GM19438 (cell line): ENCODE data around the gene LYPD6B.

ENCODE experiments used
- ATAC-seq: cut with Tn5 transposase; IDR thresholded peaks from one replicate; pipeline ENCODE4 v1.9.1; 2021; ENCODE audit warnings: low read depth; ENCODE audit not compliant: unreplicated experiment

LYPD6B gene

DNA sequence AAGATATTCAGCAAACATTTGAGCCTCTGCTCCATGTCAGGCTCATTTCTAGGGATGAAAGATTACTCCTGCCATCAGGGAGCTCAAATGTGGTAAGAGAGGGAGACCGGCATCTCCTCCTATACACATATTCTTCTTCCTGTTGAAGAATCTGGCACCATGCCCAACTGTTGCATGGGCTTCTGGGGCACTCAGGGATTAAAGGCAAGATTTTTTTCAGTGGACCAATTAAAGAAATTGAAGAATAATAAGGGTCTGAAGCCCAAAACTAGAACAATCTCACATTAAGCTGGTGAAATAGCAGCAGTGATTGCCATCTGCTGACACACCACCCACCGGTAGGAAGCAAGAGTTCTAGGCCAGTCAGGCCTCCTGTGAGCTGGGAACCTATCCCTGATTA lies 146.5 kb downstream of the LYPD6B start:
- ATAC-seq = no peak

DNA sequence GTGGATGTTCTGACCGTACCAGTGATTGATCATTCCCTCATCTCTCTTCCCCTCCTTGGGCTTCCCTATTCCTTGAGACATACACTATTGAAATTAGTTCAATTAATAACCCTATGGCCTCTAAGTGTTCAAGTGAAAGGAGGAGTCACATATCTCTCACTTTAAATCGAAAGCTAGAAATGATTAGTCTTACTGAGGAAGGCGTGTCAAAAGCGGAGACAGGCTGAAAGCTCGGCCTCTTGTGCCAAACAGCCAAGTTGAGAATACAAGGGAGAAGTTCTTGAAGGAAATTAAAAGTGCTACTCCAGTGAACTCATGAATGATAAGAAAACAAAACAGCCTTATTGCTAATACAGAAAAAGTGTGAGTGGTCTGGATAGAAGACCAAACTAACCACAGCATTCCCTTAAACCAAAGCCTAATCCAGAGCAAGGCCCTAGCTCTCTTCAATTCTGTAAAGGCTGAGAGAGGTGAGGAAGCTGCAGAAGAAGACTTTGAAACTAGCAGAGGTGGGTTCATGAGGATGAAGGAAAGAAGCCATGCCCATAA lies 147.5 kb downstream of the LYPD6B start:
- no peak for ATAC-seq

DNA sequence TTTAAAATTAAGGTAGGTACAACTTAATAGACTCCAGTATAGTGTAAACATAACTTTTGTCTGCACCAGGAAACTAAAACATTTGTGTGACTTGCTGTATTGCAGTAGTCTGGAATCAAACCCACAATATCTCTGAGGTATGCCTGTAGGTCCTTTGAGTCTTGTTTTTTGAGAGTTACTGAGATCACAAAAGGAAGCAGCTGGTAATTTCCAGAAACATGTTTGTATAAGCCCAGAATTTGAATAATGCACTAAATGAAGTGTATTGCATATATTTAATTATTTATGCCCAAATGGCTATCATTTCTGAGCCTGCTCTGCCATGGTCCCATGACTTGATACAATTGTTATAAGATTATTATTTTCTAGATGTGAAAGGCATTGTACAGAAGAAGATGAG lies 148.6 kb downstream of the LYPD6B start:
- no peak for ATAC-seq

DNA sequence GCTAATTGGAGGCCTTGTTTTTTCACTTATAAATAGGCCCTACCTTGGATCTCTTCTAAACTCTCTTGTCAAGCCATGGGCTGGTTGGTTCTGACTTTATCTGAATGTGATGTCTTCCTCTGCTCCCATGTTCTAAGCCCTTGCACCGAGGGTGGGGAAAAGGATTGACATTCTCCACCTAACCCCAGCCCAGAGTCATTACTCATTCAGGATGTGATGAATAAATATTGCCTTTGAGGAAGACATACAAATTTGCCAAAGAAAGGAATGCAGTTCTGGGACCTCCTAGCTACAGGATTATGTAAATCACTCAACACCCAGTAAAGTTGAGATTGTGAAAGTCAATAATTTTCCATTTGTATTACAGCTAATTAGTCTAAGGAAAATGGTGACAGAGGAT lies 149.8 kb downstream of the LYPD6B start:
- ATAC-seq = no peak

DNA sequence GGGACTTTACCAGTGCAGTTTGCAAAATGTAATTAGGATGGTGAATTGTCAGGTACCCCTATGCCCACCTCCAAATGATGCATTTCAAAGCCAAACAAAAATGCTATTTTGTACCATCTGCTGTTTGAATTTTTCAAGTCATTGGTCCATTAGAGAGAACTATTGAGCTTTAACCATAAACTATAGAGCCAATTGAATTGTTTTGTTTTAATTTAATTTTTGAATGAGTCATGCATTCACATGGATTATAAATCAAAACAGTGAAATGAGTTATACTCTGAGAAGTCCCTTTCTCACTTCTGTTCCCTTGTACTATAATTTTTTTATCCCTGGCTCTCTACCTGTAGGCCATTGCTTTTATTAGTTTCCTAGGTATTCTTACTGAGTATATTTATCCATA lies 151.3 kb downstream of the LYPD6B start:
- ATAC-seq = no peak

DNA sequence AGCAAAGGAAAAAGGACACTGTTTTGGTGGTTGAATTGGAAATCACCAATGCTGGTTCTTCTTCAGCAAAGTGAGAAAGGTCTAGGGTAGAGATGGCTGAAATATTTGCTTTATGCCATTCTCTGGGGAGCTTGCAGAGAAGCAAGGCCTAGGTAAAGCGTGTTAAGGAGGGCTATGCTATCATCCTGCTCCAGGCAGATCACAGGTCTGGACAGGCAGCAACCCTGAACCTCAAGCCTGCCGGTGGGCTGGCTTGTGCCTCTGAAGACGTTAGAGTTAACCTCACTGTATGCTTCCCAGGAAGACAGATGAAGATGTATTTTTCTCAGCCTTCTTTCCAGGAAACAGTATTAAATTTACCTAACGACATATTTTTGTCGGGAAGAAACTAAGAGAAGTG lies 153.4 kb downstream of the LYPD6B start:
- ATAC-seq = no peak

DNA sequence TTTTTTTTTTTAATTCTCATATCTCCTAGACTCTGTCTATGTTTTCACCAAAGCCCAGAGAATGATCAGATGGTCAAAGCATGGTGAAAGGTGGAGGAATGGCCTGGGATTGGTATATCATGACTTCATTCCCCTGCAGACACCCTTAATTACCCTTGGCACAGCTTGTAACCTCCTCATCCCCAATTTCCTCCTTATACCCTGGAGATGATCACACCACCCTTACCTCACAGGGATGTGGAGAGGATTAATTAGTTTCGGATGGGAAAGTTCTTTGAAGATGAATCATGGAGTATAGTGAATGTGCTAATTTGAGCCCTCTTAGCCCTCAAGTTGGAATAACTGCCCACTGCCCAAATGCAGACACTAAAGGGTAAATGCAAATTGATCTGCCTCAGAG lies 153.9 kb downstream of the LYPD6B start:
- ATAC-seq = no peak

DNA sequence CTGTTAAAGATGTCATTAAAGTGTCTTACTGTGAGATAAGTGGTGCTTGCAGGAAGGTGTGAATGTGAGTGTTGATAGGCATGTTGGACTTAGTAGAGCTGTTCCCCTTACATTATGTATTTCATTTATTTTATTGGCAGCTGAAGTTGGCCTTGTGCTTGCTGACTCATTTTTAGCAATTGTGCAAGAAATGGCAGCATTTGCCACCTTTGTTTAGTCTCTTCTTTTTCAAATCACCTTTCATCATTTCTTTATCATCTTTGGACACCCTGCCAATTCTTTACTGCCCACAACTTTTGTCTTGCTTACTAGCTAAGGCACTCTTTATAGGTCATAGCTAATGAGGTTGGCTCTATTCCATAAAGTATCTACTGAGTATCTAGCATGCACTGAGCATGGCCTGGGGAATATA lies 161.6 kb downstream of the LYPD6B start:
- ATAC-seq = no peak

DNA sequence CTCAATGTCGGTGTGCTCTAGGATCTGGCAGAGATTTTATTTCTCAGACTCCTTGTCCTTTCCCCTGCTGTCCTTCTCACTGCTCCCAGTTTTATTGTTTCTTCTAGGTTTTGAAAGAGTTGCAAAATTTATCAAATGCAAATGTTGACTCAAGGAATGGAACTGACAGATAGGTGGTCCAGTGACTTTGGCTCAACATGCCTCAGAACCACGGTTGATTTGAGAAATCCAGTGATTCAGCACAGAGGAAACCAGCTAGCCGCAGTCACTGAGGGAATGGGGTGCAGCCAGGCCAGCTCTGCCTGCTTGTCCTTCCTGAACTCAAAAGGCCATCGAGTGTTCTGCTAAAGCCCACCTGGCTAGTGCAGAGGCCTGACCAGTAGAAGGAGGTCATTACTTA lies 166.2 kb downstream of the LYPD6B start:
- no peak for ATAC-seq

DNA sequence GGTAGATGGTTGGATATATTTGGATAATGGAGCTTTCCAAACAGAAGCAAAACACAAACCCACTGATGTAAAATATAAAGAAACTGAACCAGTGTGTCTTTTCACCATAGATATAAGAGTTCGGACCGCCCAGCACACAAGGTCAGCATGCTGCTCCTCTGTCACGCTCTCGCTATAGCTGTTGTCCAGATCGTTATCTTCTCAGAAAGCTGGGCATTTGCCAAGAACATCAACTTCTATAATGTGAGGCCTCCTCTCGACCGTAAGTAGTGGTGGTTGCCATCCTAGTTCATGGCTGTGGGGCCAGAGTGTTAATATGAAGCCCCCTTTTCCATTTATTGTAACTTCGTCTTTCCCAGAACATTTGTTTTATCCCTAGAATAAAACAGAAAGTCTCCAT lies 166.6 kb downstream of the LYPD6B start:
- ATAC-seq = no peak

DNA sequence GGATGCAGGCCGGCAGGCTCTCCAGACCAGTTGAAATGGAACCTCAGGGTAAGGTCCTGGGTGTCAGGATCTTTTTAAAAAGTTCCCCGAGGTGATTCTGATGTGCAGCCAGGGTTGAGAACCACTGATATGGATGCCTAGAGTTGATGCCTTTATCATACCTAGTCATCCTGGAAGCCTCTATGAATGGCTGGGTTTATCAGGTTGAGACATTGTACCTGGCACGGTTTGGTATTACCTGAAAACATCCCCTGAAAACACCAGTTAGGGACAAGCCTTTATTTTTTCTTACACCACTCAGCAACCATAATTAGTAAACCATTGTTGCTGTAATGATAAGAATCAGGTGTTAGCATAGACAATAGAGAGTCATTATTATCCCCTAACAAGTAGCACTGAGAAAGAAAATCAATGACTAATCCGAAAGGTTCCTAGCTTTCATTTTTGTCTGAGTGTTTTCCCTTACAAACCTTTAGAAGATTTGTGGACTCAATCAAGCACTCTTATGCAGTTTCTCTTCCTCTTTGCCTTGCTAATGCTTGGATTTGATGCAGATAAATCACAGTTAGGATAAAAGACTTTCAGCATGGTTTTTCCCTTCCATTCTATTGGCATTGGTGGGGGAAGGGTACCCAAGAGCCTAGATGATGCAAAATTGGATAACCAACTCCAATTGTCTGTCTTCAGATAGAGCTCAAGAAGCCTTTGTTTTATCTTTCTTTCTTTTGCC lies 175.4 kb downstream of the LYPD6B start:
- no peak for ATAC-seq

DNA sequence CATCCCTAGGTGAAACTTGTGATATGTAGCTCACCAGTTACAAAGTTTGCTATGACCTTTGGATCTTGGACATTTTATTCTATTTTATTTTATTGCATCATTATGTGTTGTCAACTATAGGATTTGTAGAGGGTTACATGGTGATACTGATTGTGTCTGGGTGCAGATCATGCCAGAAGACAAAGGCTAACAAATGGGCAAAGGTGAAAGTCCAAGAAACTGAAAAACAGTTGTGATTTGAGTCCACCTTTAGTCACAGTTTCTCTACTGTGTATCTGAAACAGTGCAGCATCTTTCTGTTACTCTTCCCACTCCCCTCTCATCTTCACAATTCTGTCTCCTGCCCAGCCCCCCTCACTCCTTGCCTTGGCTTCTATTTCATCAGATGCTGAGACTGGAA lies 180.0 kb downstream of the LYPD6B start:
- no peak for ATAC-seq

DNA sequence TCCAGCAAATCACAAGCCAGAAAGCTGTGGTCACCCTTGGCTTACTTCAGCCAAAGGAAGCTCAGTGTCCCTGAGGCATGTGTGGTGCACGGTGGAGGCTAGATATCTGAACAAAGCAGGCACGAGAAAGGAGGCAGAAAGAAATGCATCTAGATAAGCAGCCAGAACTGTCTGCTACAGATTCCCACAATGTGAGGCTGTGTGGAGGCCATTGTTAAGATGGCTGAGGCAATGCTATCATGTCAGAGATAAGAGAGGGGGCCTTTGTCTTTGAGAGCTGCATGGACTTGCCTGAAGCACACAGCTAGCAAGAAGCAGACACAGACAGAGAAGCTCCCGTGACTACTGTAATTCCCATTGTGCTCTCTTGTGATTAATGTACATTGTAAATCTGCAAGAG lies 181.4 kb downstream of the LYPD6B start:
- ATAC-seq = no peak

DNA sequence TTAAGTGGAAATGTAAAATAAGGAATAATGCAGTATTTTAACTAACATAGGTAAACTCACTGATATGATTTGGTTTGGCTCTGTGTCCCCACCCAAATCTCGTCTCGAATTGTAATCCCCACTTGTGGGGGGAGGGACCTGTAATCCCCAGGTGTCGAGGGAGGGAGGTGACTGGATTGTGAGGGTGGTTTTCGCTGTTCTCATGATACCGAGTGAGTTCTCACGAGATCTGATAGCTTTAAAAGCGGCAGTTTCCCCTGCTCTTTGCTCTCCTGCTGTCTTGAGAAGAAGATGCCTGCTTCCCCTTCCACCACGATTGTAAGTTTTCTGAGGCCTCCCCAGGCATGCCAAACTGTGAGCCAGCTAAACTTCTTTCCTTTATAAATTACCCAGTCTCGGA lies 182.5 kb downstream of the LYPD6B start:
- ATAC-seq = no peak

DNA sequence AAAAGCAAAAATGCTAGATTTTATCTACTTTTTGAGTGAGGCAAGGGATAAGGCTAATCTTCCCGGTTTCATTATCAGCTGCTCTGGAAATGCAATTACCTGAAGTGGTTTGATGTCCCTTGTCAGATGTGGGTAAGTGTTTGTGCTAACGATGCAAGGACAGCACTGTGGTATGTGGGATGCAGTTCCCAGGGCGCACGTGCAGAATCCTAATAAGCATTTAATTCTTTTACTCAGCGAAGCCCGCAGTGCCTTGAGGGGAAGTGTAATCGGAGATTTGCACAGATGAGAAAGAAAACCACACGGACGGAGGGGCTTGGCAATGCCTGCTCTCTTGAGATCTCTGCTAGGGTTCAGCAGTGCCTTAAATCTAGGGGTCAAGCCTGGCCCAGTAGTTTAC lies 183.4 kb downstream of the LYPD6B start:
- ATAC-seq = no peak

DNA sequence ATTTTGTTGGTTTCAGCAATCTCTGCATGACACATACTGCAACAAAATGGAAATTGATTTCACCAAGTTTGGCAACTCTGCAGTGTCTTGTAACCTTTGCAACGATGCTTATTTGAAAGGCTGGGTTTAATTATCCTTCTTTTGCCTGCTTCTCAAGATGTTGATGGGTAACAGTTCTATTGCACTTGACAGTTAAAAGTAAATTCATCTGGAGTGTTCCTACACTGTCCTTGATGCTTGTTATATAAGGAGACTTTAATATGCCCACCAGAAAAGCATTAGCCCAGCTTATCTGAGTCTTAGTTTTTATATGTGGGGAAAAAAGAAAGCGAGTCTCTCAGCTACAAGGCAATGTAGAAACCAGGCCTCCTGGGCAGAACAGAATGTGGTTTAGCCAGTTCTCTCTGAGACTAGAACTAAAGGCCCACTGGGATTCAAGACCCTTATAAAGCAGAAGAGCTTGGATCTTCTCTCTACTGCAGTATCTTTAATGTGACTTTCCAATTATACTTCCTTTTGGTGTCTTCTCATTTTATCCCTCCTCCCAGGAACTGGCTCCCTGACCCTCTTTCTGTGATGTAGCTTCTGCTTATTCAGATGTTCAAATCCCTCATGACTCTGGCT lies 185.1 kb downstream of the LYPD6B start:
- ATAC-seq = no peak

DNA sequence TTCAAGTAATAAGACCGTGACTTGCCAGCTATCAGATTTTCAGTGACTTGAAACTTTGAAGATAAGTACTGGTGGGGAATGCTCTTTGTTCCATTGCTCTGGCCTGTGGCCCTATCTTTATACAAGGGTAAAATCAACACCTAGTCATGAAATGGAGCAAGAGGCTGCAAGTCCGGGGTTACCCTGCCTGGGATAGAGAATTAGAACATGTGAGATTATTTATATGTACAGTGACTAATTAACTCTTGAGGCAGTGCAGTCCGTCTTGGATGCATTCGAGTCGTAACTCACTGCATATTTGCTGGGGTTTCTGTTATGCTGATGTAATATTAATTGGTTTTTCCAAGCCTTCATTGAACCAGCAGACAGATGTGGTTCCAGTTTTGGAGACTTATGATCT lies 186.0 kb downstream of the LYPD6B start:
- no peak for ATAC-seq

DNA sequence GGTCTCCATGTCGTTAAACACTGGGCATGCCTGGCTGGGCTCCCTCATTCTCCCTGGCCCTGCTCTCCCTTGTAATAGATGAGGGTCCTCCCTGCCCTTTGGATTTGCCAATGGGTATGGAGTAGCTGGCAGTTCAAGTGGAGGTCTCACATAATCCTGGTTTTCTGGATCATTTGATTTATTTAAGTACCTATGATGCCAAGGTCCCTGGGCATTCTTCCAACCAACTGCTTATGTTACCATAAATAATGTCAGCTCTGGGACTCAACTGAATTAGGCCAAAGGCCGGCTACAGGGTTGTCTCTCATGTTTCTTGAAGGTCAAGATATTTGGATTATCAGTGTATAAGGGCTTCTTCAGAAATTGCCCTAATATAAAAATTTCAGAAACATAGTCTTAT lies 186.9 kb downstream of the LYPD6B start:
- ATAC-seq = no peak

DNA sequence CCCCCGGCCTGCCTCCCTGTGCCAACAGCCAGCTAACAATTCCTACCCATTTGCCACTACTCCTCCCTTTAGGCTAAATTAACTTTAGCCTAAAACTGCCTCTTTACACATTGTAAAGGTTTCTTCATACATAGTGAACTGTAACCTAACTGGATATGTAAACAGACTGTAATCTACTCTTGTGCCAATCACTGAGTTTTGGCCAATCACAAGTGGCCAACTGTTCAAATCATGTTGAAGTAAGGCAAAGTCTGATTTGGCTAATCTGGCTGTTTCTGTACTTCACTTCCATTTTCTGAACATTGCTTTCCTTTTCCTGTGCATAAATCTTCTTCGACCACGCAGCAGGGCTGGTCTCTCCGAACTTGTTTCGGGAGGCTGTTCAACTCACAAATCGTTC lies 188.3 kb downstream of the LYPD6B start:
- ATAC-seq = no peak

DNA sequence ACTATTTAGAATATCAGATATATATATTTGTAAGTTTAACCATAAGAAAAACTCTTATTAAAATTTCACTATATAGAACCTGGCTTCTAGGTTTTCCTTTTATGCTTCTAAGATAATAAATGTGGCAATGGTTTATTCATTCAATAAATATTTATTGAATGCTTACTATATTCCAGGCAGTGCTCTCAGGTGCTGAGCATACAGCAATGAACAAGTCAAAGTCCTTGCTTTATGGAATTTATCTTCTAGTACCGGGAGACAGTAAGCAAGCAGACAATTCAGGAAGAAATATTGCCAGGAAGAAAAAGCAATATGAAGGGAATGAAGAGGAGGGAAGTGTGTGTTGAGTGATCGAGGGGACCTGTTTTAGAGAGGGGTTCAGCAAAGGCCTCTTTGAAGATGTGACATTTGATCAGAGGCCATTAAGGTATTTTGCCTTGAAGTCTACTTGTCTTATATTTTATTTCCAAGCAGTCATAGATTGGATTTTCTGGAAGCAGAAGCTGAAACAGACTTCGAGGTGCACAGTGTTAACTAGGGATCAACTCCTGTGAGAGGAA lies 197.4 kb downstream of the LYPD6B start:
- ATAC-seq = no peak

DNA sequence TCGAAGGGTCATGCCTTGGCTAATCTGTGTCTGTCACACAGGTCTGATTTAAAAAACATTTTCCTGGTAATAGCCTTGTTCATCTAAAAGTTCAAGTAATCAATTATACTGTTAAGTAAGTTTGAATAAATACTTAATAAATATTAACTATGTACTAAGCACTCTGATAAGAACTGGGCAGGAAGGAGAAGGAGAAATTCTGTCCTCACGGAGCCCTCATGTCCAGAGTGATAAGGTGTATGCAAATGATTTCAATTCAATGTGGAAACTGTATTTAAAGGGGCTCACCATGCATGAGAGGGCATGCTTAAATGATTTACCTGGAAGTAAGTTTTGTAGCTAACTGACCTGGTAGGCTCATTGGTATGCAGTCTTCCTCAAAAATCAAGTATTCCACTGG lies 197.9 kb downstream of the LYPD6B start:
- no peak for ATAC-seq

DNA sequence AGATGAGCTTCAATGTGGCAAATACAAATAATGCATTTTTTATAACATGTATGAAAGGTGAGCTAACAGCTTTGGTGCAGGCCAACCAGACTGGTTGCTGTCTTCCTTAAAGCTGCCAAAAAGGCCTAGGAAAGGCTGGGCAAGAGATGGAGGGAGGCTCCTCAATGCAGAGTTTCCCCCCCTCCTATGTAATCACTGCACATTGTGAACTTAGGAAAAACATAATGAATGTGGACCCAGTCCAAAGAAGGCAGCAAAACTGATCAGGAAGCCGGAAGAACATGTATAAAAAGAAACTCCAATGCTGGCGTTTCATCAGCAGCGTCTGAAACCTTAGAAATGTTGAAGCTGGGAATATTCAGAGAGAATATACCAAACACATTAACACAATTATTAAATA lies 207.7 kb downstream of the LYPD6B start:
- ATAC-seq = no peak
